PC-9 (cell line): ENCODE data around the gene RASGEF1C.

Experiments used
- EZH2 ChIP-seq: fragments of 200-600 bp; sonication (generic); IDR thresholded peaks from 2 replicates; pipeline ENCODE4 v1.8.0; 2017; ENCODE audit warnings: antibody characterized with exemption, low read depth
- TF ChIP-seq, protein P1 (sequence below): fragments of 200-600 bp; sonication (generic); conservative IDR thresholded peaks from 2 replicates; pipeline ENCODE4 v1.6.1; 2017; ENCODE audit warnings: mixed run types, antibody characterized with exemption, mild to moderate bottlenecking, moderate library complexity

DNA sequence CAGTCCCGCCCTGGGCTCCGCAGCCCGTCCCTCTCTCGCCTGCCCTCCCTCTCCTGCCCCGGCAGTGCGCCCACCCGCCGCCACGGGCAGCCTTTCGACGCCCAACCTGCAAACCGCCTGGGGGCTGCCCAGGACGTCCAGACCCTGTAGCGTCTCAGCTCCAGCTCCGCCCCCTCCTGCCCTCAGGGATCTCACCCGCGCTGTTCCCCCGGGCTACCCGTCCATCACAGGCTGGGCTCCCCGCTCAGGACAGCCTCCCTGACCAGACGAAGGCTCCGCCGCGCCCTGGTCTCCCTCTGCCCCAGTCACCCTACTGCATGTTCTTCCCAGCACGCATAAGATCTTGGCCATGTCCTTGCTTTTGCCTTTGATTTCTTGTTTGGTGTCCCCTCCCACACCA lies 1.4 kb downstream of the RASGEF1C start:
- TF ChIP-seq, protein P1, sequence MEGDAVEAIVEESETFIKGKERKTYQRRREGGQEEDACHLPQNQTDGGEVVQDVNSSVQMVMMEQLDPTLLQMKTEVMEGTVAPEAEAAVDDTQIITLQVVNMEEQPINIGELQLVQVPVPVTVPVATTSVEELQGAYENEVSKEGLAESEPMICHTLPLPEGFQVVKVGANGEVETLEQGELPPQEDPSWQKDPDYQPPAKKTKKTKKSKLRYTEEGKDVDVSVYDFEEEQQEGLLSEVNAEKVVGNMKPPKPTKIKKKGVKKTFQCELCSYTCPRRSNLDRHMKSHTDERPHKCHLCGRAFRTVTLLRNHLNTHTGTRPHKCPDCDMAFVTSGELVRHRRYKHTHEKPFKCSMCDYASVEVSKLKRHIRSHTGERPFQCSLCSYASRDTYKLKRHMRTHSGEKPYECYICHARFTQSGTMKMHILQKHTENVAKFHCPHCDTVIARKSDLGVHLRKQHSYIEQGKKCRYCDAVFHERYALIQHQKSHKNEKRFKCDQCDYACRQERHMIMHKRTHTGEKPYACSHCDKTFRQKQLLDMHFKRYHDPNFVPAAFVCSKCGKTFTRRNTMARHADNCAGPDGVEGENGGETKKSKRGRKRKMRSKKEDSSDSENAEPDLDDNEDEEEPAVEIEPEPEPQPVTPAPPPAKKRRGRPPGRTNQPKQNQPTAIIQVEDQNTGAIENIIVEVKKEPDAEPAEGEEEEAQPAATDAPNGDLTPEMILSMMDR = no peak
- no peak for TF ChIP-seq EZH2
